Cardiac muscle cell (in vitro differentiated cells and primary cell): ENCODE data around the gene AUTS2. TPM values are rescaled to one million over a fixed set of nuclear protein-coding genes. Genes with fewer than 3 reads are reported as not detected.

ENCODE experiments used
- DNase-seq, 2 donors: peaks; one replicate each; pipeline versions ENCODE4 v3.0.0 to v3.0.0-alpha.2; 2010 to 2017; ENCODE audit warnings: low read depth in 1 of 2, low spot score in 1 of 2
- H3K27ac ChIP-seq: fragments of 200-600 bp; sonication (generic); 2 replicates; pipeline ENCODE4 v1.5.1; 2016
- H3K27me3 ChIP-seq: fragments of 200-600 bp; sonication (generic); 2 replicates; pipeline ENCODE4 v1.6.0; 2016; ENCODE audit warnings: control low read depth
- H3K36me3 ChIP-seq: fragments of 200-600 bp; sonication (generic); 2 replicates; pipeline ENCODE4 v1.5.1; 2016; ENCODE audit warnings: control low read depth
- H3K4me1 ChIP-seq: fragments of 200-600 bp; sonication (generic); 2 replicates; pipeline ENCODE4 v1.8.1; 2017; ENCODE audit warnings: low read depth, mild to moderate bottlenecking, mixed run types
- H3K4me3 ChIP-seq: fragments of 200-600 bp; sonication (generic); 2 replicates; pipeline ENCODE4 v1.5.1; 2016; ENCODE audit warnings: mild to moderate bottlenecking
- H3K9me3 ChIP-seq: fragments of 200-600 bp; sonication (generic); 2 replicates; pipeline ENCODE4 v1.5.1; 2017; ENCODE audit warnings: low read depth, mild to moderate bottlenecking, control low read depth
- CTCF ChIP-seq: IDR thresholded peaks from 2 replicates; pipeline ENCODE4 v1.5.1; 2012; ENCODE audit warnings: low read depth, mild to moderate bottlenecking, low read length
- polyA plus RNA-seq: library from polyadenylated mRNA; unstranded; fragments of >200 nt; fragmentation: Nextera tagmentation; extraction: Ambion mirVana; gene quantifications from 2 replicates; pipeline ENCODE4 v1.2.1, GENCODE V29; 2016
- total RNA-seq: library from RNA; depleted of rRNA; stranded (reverse); fragments of >200 nt; gene quantifications from 2 replicates; pipeline ENCODE4 v1.2.3, GENCODE V29; 2016

The AUTS2 gene
- total and polyA plus RNA-seq, 2 experiments from 2014 or later = 41.0 to 45.5 TPM

- no peaks in the 10 kb centered on the region for H3K9me3 ChIP-seq
- H3K36me3 ChIP-seq = no peaks in the 10 kb centered on the region
- no peak overlapping the region for H3K4me3 ChIP-seq
- no peak for TF ChIP-seq CTCF
- no peak for DNase-seq
- no peak overlapping the region for H3K27ac ChIP-seq
- H3K27me3 ChIP-seq = no peaks in the 10 kb centered on the region
- H3K4me1 ChIP-seq = peaks cover 11% of the 10 kb centered on the region
Observed at GRCh38 chr7:69665369-69665768, 67.1 kb downstream of the AUTS2 start.

GRCh38 chr7:69668339-69668870 is 70.1 kb downstream of the AUTS2 start:
- Histone ChIP-seq H3K4me3 (no peak overlapping the region), H3K27ac (no peak overlapping the region), H3K4me1 (peaks cover 12% of the 10 kb centered on the region), H3K27me3 (no peaks in the 10 kb centered on the region), H3K36me3 (no peaks in the 10 kb centered on the region), H3K9me3 (no peaks in the 10 kb centered on the region)
- no peak for DNase-seq
- TF ChIP-seq CTCF = no peak

- DNase-seq = peak in 1 of 2 donors; percentile 61
- Histone ChIP-seq H3K27me3 (no peaks in the 10 kb centered on the region), H3K4me3 (no peak overlapping the region), H3K9me3 (no peaks in the 10 kb centered on the region), H3K36me3 (no peaks in the 10 kb centered on the region), H3K4me1 (peaks cover 19% of the 10 kb centered on the region), H3K27ac (no peak overlapping the region)
- no peak for TF ChIP-seq CTCF
Observed at GRCh38 chr7:69670701-69671100, 72.4 kb downstream of the AUTS2 start.

GRCh38 chr7:69673074-69673473 is 74.8 kb downstream of the AUTS2 start:
- no peaks in the 10 kb centered on the region for H3K36me3 ChIP-seq
- peaks cover 23% of the 10 kb centered on the region for H3K4me1 ChIP-seq
- no peak for TF ChIP-seq CTCF
- H3K27me3 ChIP-seq = no peaks in the 10 kb centered on the region
- no peak overlapping the region for H3K4me3 ChIP-seq
- H3K27ac ChIP-seq = peak overlapping the region; percentile 8
- DNase-seq = no peak
- no peaks in the 10 kb centered on the region for H3K9me3 ChIP-seq

GRCh38 chr7:69674701-69675182 is 76.5 kb downstream of the AUTS2 start:
- no peak for DNase-seq
- Histone ChIP-seq H3K4me1 (peaks cover 29% of the 10 kb centered on the region), H3K36me3 (no peaks in the 10 kb centered on the region), H3K4me3 (no peak overlapping the region), H3K27me3 (no peaks in the 10 kb centered on the region), H3K9me3 (no peaks in the 10 kb centered on the region), H3K27ac (no peak overlapping the region)
- no peak for TF ChIP-seq CTCF
